ENCODE data around the gene PEX7.
A peak's percentile ranks its signal among the peaks of the same experiment; 100 is the strongest.

Gene PEX7

DNA sequence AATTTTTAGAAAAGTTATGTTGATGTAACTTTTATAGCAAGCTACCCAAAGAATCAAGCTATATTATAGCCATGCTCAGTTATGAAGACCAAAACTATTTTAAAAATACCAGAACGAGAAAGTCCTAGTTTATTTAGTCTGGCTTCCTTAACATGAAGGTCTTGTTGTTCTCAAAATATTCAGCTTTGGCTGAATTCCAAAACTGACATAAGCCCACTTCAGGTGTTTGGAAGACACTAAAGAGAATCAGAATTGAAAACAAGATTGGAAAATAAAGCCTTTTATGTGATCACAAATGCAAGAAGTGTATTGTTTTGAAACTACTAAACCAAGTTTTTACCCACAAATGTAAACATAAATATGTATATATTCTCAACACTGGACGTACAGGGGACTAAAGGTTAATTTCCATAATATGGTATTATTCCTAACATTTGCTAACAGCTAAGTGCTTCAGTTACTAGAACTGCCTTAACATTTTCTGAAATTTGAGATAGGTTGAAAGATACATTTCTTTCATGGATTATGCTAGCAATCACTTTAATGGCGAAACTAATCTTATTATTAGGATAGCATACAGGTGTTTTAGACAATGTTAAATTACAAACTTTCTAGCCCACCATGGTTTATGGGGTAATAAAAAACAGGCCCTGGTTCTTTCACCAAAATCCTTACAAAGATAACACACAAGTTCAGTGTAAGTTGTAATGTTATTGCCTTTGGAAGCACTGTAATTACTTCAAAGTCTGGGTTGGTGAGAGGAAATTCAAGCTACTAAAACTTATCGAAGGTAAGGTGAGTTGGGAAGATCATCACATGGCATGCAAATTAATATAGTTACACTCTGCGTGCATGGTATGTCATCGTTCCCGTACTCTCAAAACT lies 31.7 kb upstream of the PEX7 start:
- peak overlapping the region; percentile 88 for H3K4me3 ChIP-seq (replicated peaks; ENCODE audit: low read depth, low read length)
- TF ChIP-seq, protein P1, sequence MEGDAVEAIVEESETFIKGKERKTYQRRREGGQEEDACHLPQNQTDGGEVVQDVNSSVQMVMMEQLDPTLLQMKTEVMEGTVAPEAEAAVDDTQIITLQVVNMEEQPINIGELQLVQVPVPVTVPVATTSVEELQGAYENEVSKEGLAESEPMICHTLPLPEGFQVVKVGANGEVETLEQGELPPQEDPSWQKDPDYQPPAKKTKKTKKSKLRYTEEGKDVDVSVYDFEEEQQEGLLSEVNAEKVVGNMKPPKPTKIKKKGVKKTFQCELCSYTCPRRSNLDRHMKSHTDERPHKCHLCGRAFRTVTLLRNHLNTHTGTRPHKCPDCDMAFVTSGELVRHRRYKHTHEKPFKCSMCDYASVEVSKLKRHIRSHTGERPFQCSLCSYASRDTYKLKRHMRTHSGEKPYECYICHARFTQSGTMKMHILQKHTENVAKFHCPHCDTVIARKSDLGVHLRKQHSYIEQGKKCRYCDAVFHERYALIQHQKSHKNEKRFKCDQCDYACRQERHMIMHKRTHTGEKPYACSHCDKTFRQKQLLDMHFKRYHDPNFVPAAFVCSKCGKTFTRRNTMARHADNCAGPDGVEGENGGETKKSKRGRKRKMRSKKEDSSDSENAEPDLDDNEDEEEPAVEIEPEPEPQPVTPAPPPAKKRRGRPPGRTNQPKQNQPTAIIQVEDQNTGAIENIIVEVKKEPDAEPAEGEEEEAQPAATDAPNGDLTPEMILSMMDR (IDR thresholded peaks at IDR 0.05; ENCODE audit: low read length, missing control alignments): no peak
- DNase-seq (ENCODE audit: low read depth): no peak

DNA sequence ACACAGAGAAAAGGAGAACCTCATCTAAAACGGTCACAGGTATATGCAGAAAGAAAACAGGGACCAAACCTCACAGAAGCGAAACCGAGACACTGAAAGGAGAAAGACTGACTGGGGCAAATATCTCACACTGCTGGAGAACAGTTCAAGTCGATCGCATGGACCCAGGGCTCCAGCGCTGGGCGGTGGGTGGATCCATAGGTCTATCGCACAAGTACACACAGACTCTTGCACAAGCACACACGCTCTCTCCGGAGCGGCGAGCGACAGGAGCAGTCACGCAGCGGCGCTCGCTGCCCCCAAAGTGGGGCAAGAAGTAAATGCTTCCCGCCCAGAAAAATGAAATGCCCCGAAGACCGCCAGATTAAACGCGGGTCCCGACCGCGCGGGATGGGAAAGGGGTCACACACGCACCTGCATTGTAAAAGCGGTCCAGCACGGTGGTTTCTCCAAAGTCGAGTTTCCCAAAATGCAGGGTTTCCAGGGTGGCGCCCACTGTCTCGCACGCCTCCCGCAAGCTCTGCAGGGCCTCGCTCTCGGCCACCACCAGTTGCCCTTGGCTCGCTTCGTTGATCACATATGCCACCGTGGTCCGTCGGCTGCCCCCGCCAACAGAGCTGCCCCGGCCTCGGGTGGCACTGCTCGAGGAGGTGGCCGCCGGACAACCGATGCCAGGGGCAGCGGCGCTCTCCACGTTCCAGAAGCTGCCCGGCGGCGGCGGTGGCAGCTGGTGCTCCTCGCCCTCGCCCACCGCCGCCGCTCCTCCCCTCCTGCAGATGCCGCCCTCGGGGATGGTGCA lies 30.9 kb upstream of the PEX7 start:
- peak overlapping the region; percentile 88 for H3K4me3 ChIP-seq (replicated peaks; ENCODE audit: low read depth, low read length)
- TF ChIP-seq, protein P1 (IDR thresholded peaks at IDR 0.05; ENCODE audit: low read length, missing control alignments): no peak
- DNase-seq (ENCODE audit: low read depth): peak; percentile 59

DNA sequence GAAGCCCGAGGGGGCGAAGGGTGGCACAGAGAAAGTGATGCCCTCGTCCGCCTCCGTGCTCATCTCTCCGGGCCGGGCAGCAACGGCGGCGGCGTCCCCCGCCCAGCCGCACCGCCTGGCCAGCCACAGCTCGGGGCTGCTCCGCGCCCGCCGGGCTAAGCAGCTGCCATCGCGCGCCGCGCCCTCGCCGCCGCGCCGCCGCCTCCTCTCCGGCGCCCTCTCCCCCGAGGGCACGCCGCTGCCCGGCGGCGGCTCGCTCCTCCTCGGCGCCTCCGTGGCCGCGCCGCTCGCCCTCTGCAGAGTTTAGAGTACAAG lies 30.3 kb upstream of the PEX7 start:
- no peak for DNase-seq (ENCODE audit: low read depth)
- TF ChIP-seq, protein P1 (IDR thresholded peaks at IDR 0.05; ENCODE audit: low read length, missing control alignments): no peak

DNA sequence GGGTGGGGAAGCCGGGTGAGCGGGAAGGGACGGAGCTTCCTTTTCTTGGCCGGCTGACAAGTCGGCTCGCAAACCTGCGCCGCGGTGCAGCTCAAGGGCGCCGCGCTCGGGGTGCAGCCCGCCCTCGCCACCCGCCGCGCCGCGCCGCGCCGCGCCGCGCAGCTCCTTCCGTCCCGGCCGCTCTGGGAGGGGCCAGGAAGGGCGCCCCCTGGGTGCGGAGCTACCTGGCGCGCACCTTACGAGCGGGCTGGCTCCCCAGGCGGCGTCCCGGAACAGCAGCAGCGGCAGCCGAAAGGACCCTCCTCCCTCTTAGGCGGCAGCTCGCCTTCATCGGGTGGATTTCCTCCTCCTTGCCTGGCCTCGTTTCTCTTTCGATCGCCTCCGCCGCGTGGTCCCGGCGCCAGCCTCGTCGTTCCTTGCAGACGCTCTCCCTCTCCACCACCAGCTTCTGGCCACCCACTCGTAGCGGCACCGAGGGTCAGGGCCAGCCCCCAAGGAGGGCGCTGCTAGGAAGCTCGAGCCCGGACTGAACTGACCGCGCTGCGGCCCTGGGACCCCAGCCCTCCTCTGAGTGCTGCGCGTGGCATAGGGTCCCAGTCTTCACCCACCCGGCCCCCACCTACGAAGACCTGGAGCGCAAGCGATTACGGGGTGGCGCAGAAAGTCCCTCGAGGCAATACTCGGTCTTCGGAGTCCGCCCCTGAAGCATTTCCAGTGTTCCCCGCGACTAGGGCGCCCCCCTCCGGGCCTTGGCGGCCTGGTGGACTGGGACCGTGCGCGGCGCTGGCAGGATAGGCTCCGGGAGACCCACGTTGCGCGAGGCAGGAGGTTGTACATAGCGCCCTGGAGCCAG lies 29.8 kb upstream of the PEX7 start, which contains the start of gene MAP3K5:
Gene MAP3K5 (minus strand): TSS at position 68 of the 853 bp plus-strand sequence. CDS start 320 bp downstream, outside the sequence.
- H3K4me3 ChIP-seq (replicated peaks; ENCODE audit: low read depth, low read length): peak within 1 kb of the TSS; percentile 88

More for the DNA sequence above, 30.3 kb upstream of the PEX7 start:
- H3K4me3 ChIP-seq (replicated peaks; ENCODE audit: low read depth, low read length): peak overlapping the region; percentile 88

DNA sequence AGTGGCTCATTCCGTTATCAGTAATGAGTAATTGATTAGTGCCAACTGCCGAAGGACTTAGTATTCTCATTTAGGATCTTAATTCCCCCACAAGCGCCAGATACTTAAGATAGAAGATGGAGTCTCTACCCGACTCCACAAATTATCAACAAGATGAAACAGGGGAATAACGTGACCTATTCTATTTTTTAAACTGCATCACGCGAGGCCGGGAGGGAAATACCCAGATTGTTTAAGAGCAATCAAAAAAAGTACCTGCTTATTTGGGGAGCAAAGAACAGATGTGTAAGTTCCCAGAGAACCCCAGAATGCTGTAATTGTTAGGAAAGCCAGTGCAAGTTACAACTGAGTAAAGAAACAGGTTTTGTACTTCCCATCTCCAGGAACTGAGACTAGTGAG lies 29.0 kb upstream of the PEX7 start:
- TF ChIP-seq, protein P1 (IDR thresholded peaks at IDR 0.05; ENCODE audit: low read length, missing control alignments): no peak
- DNase-seq (ENCODE audit: low read depth): no peak

More for the DNA sequence above, 29.8 kb upstream of the PEX7 start, which contains the start of gene MAP3K5:
- TF ChIP-seq, protein P1 (IDR thresholded peaks at IDR 0.05; ENCODE audit: low read length, missing control alignments): peak; percentile 81
- peak; percentile 93 for DNase-seq (ENCODE audit: low read depth)

DNA sequence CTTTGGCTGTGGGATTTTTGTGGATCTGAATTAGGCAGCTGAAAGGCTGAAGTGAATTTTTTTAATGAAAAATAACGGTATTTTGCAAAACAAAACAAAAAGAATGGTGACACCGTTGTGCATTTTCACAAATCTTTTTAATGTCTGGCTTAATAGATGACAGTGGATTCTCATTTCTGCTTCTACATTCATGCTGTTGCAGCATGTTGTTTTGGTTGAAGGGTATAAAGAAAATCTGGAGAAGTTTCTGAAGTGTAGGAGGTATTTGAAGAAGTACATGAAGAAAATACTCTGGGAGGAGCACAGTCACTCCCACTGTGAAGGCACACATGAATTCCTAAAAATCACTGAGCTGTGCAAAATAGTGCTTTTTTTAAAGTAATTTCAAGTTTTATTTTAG lies 27.0 kb upstream of the PEX7 start:
- DNase-seq (ENCODE audit: low read depth): no peak
- TF ChIP-seq, protein P1 (IDR thresholded peaks at IDR 0.05; ENCODE audit: low read length, missing control alignments): no peak

More for the DNA sequence above, 29.0 kb upstream of the PEX7 start:
- peak overlapping the region; percentile 88 for H3K4me3 ChIP-seq (replicated peaks; ENCODE audit: low read depth, low read length)

More for the DNA sequence above, 27.0 kb upstream of the PEX7 start:
- H3K4me3 ChIP-seq (replicated peaks; ENCODE audit: low read depth, low read length): no peak overlapping the region

All from fibroblast of pulmonary artery (primary cell).